BLaER1 treated with 17β-estradiol and CSF1 and Interleukin-3, amounts not matched to agents 10 nM and 100 nM (cell line): ENCODE data around the gene ZNF490.

Experiments
- H3K27ac ChIP-seq, 11 experiments: shearing (Covaris generic); formaldehyde crosslinking; 2 replicates each; pipeline ENCODE4 v1.8.1; 2022
- H3K27me3 ChIP-seq, 11 experiments: shearing (Covaris generic); formaldehyde crosslinking; 2 replicates each; pipeline ENCODE4 v1.8.1; 2022
- H3K36me3 ChIP-seq, 11 experiments: shearing (Covaris generic); formaldehyde crosslinking; 2 replicates each; pipeline ENCODE4 v1.8.1; 2022
- H3K4me1 ChIP-seq, 10 experiments: shearing (Covaris generic); formaldehyde crosslinking; 2 replicates each; pipeline ENCODE4 v1.8.1; 2022
- H3K4me2 ChIP-seq, 11 experiments: shearing (Covaris generic); formaldehyde crosslinking; 2 replicates each; pipeline ENCODE4 v1.8.1; 2022
- H3K4me3 ChIP-seq, 10 experiments: shearing (Covaris generic); formaldehyde crosslinking; 2 replicates each; pipeline ENCODE4 v1.8.1; 2022
- H3K9ac ChIP-seq, 11 experiments: shearing (Covaris generic); formaldehyde crosslinking; 2 replicates each; pipeline ENCODE4 v1.8.1; 2022
- H3K9me3 ChIP-seq, 11 experiments: shearing (Covaris generic); formaldehyde crosslinking; replicated peaks in 1 of 11; 2 replicates each; pipeline ENCODE4 v1.8.1; 2022
- H4K20me1 ChIP-seq, 11 experiments: shearing (Covaris generic); formaldehyde crosslinking; 2 replicates each; pipeline ENCODE4 v1.8.1; 2022
- Cebpa-rat ChIP-seq, 11 experiments: shearing (Covaris generic); IDR thresholded peaks; 2 replicates each; pipeline ENCODE4 v1.8.1; 2022

Gene ZNF490

DNA sequence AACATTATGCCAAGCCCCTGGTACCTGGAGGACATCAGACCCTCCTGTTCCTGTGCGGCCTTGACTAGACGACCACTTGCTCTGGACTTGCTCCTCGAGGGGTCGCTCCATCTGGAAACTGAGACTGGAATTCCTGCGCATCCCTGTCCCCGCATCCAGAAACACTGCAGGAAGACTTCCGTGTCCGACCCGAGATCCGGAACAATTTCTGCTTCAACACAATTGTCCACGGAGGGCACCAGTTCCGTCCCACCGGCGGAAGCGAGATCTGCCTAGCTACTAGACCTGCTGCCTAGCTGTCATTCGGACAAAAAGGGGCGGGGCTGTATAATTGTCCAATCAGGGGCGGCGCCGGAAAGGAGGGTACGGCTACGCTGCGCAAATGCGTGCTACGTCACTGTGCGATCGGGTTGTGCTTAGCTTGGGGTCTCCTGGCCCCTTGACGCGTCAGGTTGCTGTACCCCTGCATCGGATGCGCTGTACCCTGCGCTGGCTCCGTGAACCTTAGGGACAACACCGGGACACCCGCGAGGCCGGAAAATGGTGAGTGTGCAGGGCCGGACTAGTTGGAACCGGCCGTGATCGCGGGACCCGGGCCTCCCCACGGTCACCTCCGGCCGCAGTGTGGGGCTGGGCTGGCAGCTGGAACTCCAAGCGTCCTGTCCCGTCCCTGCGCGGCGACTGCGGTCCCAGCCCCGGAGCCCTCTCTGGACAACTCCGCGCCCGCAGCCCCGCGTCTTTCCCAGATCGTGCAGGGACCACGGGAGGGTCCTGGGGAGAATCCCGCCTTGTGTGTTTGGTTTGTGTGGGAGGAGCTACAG lies at the start of gene ZNF490, which contains the start of gene ZNF791:
Gene ZNF490 (minus strand): TSS at position 274 of the 821 bp plus-strand sequence. CDS start 133 bp downstream, at position 141.
Gene ZNF791 (plus strand): TSS at position 381 of the 821 bp plus-strand sequence. CDS start 160 bp downstream, at position 541.
- Histone ChIP-seq H3K27me3 (no peaks in the 10 kb centered on the region), H3K36me3 (peaks cover 33 to 68% (median 51%) of the 10 kb centered on the region in 11 experiments), H4K20me1 (peaks cover 43 to 49% (median 48%) of the 10 kb centered on the region in 11 experiments), H3K9ac (peak within 1 kb of the TSS; percentile 87 to 94 (median 91)), H3K27ac (peak within 1 kb of the TSS; percentile 77 to 90 (median 85)), H3K9me3 (no peaks in the 10 kb centered on the region), H3K4me2 (peak within 1 kb of the TSS; percentile 86 to 99 (median 94)), H3K4me1 (peaks cover 48 to 60% (median 54%) of the 10 kb centered on the region in 10 experiments), H3K4me3 (peak within 1 kb of the TSS; percentile 87 to 99 (median 96))
- no peak for TF ChIP-seq Cebpa-rat (IDR thresholded peaks at IDR 0.05)

DNA sequence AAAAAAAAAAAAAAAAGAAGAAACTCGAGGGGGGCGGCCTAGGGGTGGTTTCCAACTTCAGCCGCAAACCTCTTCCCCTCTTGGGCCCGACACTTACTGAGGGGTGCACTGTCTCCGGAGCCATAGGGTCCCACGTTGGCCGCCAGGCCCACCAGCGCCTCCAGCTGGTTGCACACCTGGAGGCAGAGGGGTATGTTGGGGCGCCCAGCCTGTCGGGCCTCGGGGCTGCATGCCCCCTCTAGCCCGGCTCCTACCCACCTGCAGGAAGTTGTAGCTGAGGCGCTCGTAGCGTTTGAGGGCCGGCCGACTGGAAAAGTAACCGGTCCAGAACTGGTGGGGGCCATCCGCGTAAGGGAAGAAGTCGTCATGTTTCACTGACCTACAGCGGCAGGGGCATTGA lies 47.4 kb upstream of the ZNF490 start:
- H4K20me1 ChIP-seq, result peaks cover 0 to 40% (median 0%) of the 10 kb centered on the region in 11 experiments; a peak in 7 of 22 replicates
- no peak overlapping the region for H3K27ac ChIP-seq
- no peak overlapping the region for H3K4me3 ChIP-seq
- peaks cover 92 to 100% (median 99%) of the 10 kb centered on the region in 11 experiments for H3K36me3 ChIP-seq
- H3K4me1 ChIP-seq, result no peaks in the 10 kb centered on the region
- H3K9ac ChIP-seq, result no peak overlapping the region
- H3K27me3 ChIP-seq, result no peaks in the 10 kb centered on the region
- H3K4me2 ChIP-seq, result no peak overlapping the region
- TF ChIP-seq Cebpa-rat (IDR thresholded peaks at IDR 0.05), result no peak
- H3K9me3 ChIP-seq, result peaks cover 0 to 4% (median 0%) of the 10 kb centered on the region in 11 experiments; a peak in 2 of 22 replicates

DNA sequence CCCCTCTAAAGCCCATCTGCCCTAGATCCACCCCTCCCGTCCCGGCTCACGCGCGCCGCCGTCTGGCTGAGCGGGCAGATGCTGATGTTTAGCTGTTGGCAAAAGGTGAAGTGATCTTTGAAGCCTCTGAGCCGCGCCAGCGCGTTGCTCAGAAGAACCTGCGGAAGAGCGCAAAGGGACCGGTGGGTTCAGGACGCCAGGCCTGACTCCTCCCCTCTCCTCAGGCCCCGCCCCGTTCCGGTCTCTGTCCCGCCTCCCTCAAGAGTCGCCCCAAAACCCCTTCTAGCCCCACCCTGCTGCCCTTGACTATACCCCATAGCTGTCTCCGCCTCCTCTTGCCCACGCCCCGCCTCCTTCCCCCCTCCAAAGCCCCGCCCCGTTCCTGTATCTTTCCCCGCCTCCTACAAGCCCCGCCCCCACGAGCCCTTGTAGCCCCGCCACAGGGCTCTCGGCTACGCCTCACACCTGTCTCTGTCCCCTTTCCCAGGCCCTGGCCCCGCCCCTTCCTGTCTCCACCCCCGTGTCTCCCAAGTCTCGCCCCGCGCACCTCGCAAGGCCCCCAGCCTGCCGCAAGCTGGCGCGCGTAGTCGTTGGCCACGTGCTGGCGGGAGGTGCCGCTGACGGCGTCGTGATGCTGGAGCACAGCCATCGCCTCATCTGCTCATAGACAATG lies 46.4 kb upstream of the ZNF490 start:
- Histone ChIP-seq H3K9me3 (peaks cover 0 to 4% (median 0%) of the 10 kb centered on the region in 11 experiments; a peak in 2 of 22 replicates), H3K9ac (no peak overlapping the region), H3K4me3 (no peak overlapping the region), H4K20me1 (peaks cover 0 to 40% (median 0%) of the 10 kb centered on the region in 11 experiments; a peak in 7 of 22 replicates), H3K27me3 (no peaks in the 10 kb centered on the region), H3K36me3 (peaks cover 90 to 100% (median 99%) of the 10 kb centered on the region in 11 experiments), H3K4me2 (no peak overlapping the region), H3K4me1 (no peaks in the 10 kb centered on the region), H3K27ac (no peak overlapping the region)
- TF ChIP-seq Cebpa-rat (IDR thresholded peaks at IDR 0.05), result no peak

DNA sequence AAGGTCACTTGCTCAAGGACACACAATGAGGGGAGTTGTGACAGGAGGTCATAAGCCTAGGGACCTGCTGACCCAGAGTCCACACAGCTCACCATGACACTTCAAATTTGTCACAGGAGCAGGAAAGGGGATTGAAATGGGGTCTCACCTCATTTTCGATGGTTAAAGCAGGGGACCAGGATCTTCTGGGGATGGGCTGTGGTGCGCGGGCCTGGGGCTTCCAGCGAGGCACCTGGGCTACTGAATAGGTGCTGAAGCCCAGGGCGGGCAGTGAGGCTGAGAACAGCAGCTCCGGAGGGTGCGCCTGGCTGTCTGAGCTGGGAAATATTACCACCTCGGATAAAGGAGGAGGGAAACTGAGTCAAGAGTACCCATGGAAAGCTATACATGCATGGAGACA lies 44.9 kb upstream of the ZNF490 start:
- H3K27ac ChIP-seq, result no peak overlapping the region
- H3K36me3 ChIP-seq, result peaks cover 90 to 100% (median 98%) of the 10 kb centered on the region in 11 experiments
- TF ChIP-seq Cebpa-rat (IDR thresholded peaks at IDR 0.05), result no peak
- H3K9ac ChIP-seq, result no peak overlapping the region
- no peaks in the 10 kb centered on the region for H3K4me1 ChIP-seq
- H3K9me3 ChIP-seq, result peaks cover 0 to 4% (median 0%) of the 10 kb centered on the region in 11 experiments; a peak in 2 of 22 replicates
- H3K4me3 ChIP-seq, result no peak overlapping the region
- no peak overlapping the region for H3K4me2 ChIP-seq
- peaks cover 0 to 29% (median 0%) of the 10 kb centered on the region in 11 experiments; a peak in 7 of 22 replicates for H4K20me1 ChIP-seq
- H3K27me3 ChIP-seq, result no peaks in the 10 kb centered on the region

DNA sequence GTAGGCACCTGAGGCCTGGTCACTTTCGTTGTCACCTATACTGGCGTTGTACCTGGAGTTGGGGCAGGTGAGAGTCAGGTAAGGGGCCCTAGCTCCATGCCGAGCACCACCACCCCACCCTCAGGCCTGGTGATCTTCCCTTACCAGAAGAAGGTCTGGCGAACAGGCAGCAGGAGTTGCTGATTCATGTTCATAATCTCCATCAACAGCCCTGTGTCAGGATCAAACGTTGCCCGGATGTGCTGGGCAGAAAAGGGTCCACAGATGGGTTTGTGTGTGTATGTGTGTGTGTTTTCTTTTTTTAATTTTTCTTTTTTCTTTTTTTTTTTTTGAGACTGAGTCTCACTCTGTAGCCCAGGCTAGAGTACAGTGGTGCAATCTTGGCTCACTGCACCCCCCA lies 41.6 kb upstream of the ZNF490 start:
- no peak for TF ChIP-seq Cebpa-rat (IDR thresholded peaks at IDR 0.05)
- no peak overlapping the region for H3K9ac ChIP-seq
- H3K27me3 ChIP-seq, result no peaks in the 10 kb centered on the region
- peaks cover 0 to 24% (median under 1%) of the 10 kb centered on the region in 11 experiments; a peak in 7 of 22 replicates for H4K20me1 ChIP-seq
- H3K4me2 ChIP-seq, result no peak overlapping the region
- H3K4me3 ChIP-seq, result no peak overlapping the region
- H3K27ac ChIP-seq, result no peak overlapping the region; a peak in 1 of 22 replicates
- H3K36me3 ChIP-seq, result peaks cover 59 to 95% (median 83%) of the 10 kb centered on the region in 11 experiments
- H3K4me1 ChIP-seq, result peaks cover 0 to 9% (median 2%) of the 10 kb centered on the region in 10 experiments; a peak in 15 of 20 replicates
- peaks cover 0 to 6% (median 0%) of the 10 kb centered on the region in 11 experiments; a peak in 5 of 22 replicates for H3K9me3 ChIP-seq

DNA sequence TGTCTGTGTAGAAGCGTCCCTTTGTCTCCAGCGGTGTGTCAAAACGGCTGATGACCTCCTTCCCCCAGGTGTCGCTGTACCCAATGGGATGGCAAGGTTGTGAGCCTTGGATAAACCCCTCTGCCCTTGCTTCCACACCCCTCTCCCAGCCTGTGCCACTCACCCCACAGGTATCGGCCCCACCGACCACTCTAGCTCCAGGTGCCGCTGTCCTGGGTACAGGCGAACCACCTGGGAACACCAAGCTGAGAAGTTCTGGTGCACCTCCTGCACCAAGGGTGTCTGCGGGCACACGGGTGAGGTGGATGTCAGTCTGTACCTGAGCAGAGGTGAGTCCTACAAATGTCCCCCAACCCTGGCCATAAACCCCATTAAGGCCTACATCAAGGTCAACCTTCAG lies 39.3 kb upstream of the ZNF490 start:
- Histone ChIP-seq H3K4me3 (no peak overlapping the region), H3K27me3 (no peaks in the 10 kb centered on the region), H3K9me3 (peaks cover 0 to 6% (median 0%) of the 10 kb centered on the region in 11 experiments; a peak in 5 of 22 replicates), H3K36me3 (peaks cover 36 to 95% (median 66%) of the 10 kb centered on the region in 11 experiments), H3K4me1 (peaks cover 0 to 21% (median 13%) of the 10 kb centered on the region in 10 experiments; a peak in 16 of 20 replicates), H3K9ac (no peak overlapping the region), H3K27ac (no peak overlapping the region), H4K20me1 (peaks cover 0 to 18% (median 0%) of the 10 kb centered on the region in 11 experiments; a peak in 5 of 22 replicates), H3K4me2 (no peak overlapping the region)
- TF ChIP-seq Cebpa-rat (IDR thresholded peaks at IDR 0.05), result no peak

DNA sequence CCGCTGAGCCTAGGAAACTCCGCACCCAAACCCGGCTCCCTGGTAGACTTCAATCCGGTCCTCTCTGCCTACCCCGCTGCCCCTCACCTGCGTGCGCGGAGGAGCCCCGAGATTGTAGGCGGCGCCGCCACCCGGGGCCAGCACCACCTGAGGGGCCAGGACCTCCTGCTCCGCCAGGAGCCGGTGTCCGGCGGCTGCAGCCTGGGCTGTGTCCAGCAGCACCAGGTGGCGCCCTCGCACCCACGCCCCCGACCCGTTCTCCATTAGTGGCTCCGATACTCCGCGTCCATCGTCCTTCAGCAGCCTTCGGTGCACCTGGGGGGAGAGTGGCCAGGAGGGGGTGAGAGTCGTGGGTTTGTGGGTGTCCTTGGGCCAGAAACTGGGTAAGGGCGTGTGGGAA lies 37.5 kb upstream of the ZNF490 start:
- H3K27me3 ChIP-seq, result no peaks in the 10 kb centered on the region
- H3K4me3 ChIP-seq, result no peak overlapping the region
- no peak overlapping the region for H3K4me2 ChIP-seq

DNA sequence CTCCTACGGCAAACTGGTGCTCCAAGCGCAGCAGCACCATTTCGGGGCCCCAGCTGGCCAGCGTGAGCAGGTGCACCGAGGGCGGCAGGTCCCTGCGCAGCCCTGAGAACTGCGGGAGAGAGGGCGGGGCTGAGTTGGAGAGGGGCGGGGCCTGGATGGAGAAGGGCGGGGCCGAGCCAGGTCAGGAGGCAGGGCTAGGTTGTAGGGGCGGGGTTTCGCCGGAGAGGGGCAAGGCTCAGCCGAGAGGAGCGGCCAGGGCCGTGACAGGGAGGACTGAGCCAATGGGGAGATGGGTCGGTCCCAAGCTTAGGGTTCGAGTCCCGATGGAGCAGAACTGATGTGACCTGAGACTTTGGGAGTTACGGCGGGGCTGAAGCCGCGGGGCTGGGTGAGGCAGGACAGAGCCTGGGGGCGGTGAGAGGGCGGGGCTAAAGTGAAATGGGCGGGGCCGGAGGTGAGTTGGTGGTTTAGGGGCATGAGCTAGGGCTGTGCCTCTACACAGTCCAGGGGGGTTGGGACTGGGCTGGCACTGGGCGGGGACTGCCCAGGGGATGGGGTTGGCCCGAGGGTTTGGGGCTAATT lies 37.0 kb upstream of the ZNF490 start:
- peak overlapping the region in 1 of 11 experiments; percentile 45; a peak in 2 of 22 replicates for H3K27ac ChIP-seq
- H3K9me3 ChIP-seq, result peaks cover 0 to 6% (median 0%) of the 10 kb centered on the region in 11 experiments; a peak in 5 of 22 replicates
- peaks cover 30 to 86% (median 55%) of the 10 kb centered on the region in 11 experiments for H3K36me3 ChIP-seq
- TF ChIP-seq Cebpa-rat (IDR thresholded peaks at IDR 0.05), result no peak
- H4K20me1 ChIP-seq, result peaks cover 0 to 13% (median 0%) of the 10 kb centered on the region in 11 experiments; a peak in 3 of 22 replicates
- H3K27me3 ChIP-seq, result no peaks in the 10 kb centered on the region
- no peak overlapping the region for H3K9ac ChIP-seq
- peaks cover 0 to 21% (median 13%) of the 10 kb centered on the region in 10 experiments; a peak in 16 of 20 replicates for H3K4me1 ChIP-seq
- no peak overlapping the region for H3K4me3 ChIP-seq
- peak overlapping the region in 8 of 11 experiments; percentile 21 to 64 (median 58); a peak in 11 of 22 replicates for H3K4me2 ChIP-seq

More for the DNA sequence above, 37.5 kb upstream of the ZNF490 start:
- H3K27ac ChIP-seq, result no peak overlapping the region
- H3K9ac ChIP-seq, result no peak overlapping the region
- H3K4me1 ChIP-seq, result peaks cover 0 to 21% (median 13%) of the 10 kb centered on the region in 10 experiments; a peak in 16 of 20 replicates
- TF ChIP-seq Cebpa-rat (IDR thresholded peaks at IDR 0.05), result no peak
- H4K20me1 ChIP-seq, result peaks cover 0 to 13% (median 0%) of the 10 kb centered on the region in 11 experiments; a peak in 3 of 22 replicates
- peaks cover 0 to 6% (median 0%) of the 10 kb centered on the region in 11 experiments; a peak in 5 of 22 replicates for H3K9me3 ChIP-seq
- H3K36me3 ChIP-seq, result peaks cover 31 to 91% (median 58%) of the 10 kb centered on the region in 11 experiments
